RWPE1 (cell line): ENCODE measurements around the gene XIST.
"Not testable (repeated sequence)": the region's sequence is repeated elsewhere in the genome, so short reads cannot be mapped to it uniquely, and the experiment has no call there.

Experiments
- CTCF ChIA-PET: fragments of 350-600 bp; sonication (Branson Sonifier 250); formaldehyde crosslinking; extraction: SDS; loops from one replicate; lab custom pipeline; 2021; lab: Yijun Ruan, JAX
- POLR2A ChIA-PET: fragments of 400-600 bp; formaldehyde crosslinking; extraction: SDS; loops from one replicate; lab custom pipeline; 2020; ENCODE audit warnings: antibody characterized with exemption; ENCODE audit not compliant: low non-redundant PET; lab: Yijun Ruan, JAX
- DNase-seq: peaks from one replicate; pipeline ENCODE4 v3.0.0; 2012; ENCODE audit warnings: low spot score
- H3K27ac ChIP-seq: fragments of 450-650 bp; 2 replicates; pipeline ENCODE4 v1.5.1; 2017
- TF ChIP-seq, protein P1 (sequence below): fragments of 450-650 bp; conservative IDR thresholded peaks from 2 replicates; pipeline ENCODE4 v1.5.1; 2017; ENCODE audit warnings: low read depth, mild to moderate bottlenecking

The XIST gene

DNA sequence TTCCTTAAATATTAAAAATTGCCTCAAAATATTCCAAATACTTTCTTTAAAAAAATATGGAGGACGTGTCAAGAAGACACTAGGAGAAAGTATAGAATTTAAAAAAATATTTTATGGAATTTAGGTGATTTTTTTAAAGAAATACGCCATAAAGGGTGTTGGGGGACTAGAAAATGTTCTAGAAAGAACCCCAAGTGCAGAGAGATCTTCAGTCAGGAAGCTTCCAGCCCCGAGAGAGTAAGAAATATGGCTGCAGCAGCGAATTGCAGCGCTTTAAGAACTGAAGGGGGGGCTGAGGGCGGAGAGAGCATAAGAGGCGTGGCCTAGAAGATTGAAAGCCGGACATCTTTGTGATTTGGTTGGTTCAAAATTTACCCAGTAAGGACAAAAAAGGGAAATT, at the start of gene XIST:
XIST (minus strand) TSS at position 248 of the 400 bp plus-strand sequence.
- CTCF ChIA-PET = no interaction called here
- POLR2A ChIA-PET = no interaction called here
- DNase-seq = no peak
- H3K27ac ChIP-seq = no peak within 1 kb of the TSS
- TF ChIP-seq, protein P1, sequence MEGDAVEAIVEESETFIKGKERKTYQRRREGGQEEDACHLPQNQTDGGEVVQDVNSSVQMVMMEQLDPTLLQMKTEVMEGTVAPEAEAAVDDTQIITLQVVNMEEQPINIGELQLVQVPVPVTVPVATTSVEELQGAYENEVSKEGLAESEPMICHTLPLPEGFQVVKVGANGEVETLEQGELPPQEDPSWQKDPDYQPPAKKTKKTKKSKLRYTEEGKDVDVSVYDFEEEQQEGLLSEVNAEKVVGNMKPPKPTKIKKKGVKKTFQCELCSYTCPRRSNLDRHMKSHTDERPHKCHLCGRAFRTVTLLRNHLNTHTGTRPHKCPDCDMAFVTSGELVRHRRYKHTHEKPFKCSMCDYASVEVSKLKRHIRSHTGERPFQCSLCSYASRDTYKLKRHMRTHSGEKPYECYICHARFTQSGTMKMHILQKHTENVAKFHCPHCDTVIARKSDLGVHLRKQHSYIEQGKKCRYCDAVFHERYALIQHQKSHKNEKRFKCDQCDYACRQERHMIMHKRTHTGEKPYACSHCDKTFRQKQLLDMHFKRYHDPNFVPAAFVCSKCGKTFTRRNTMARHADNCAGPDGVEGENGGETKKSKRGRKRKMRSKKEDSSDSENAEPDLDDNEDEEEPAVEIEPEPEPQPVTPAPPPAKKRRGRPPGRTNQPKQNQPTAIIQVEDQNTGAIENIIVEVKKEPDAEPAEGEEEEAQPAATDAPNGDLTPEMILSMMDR = no peak

DNA sequence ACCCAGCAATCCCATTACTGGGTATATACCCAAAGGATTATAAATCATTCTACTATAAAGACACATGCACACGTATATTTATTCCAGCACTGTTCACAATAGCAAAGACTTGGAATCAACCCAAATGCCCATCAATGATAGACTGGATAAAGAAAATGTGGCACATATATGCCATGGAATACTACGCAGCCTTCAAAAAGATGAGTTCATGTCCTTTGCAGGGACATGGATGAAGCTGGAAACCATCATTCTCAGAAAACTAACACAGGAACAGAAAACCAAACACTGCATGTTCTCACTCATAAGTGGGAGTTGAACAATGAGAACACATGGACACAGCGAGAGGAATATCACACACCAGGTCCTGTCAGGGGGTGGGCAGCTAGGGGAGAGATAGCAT, 45.8 kb upstream of the XIST start:
- H3K27ac ChIP-seq, CTCF ChIA-PET, POLR2A ChIA-PET, DNase-seq: not testable (repeated sequence)

DNA sequence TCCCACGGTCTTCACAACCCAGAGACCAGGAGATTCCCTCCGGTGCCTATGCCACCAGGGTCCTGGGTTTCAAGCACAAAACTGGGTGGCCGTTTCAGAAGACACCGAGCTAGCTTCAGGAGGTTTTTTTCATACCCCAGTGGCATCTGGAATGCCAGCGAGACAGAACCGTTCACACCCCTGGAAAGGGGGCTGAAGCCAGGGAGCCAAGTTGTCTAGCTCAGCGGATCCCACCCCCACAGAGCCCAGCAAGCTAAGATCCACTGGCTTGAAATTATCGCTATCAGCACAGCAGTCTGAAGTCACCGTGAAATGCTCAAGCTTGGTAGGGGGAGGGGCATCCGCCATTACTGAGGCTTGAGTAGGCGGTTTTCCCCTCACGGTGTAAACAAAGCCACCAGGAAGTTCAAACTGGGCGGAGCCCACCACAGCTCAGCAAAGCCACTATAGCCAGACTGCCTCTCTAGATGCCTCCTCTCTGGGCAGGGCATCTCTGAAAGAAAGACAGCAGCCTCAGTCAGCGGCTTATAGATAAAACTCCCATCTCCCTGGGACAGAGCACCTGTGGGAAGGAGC, 40.1 kb upstream of the XIST start:
- POLR2A ChIA-PET, DNase-seq, H3K27ac ChIP-seq, CTCF ChIA-PET: not testable (repeated sequence)

DNA sequence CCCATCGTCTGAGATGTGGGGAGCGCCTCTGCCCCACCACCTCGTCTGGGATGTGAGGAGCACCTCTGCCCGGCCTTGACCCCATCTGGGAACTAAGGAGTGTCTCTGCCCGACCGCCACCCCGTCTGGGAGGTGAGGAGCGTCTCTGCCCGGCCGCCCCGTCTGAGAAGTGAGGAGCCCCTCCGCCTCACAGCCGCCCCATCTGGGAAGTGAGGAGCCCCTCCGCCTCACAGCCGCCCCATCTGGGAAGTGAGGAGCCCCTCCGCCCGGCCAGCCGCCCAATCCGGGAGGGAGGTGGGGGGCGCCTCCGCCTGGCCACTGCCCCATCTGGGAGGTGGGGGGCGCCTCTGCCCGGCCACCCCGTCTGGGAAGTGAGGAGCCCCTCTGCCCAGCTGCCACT, 29.7 kb upstream of the XIST start:
- POLR2A ChIA-PET, DNase-seq, CTCF ChIA-PET, H3K27ac ChIP-seq: not testable (repeated sequence)

DNA sequence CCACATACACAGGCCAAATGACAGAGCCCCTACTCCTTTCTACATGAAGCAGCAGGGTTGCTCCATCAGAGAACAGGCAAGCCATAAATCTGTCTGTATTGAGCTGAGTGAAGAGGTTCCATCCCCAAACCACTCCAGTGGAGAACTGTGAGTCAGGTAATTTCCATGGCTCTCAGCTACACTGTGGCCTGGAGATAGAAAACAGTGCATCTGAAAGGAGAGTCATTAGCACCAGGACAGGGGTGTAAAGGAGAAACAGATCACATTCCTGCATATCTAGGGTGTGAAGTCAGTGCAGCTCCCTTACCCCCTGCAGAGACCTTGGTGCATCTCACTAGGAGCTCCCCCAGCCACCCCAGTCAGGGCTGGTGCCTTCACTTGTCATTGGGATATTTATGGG, 25.2 kb upstream of the XIST start:
- H3K27ac ChIP-seq = peak overlapping the region; percentile 71
- ChIA-PET CTCF (no interaction called here), POLR2A (no interaction called here)
- TF ChIP-seq, protein P1 = no peak
- no peak for DNase-seq

DNA sequence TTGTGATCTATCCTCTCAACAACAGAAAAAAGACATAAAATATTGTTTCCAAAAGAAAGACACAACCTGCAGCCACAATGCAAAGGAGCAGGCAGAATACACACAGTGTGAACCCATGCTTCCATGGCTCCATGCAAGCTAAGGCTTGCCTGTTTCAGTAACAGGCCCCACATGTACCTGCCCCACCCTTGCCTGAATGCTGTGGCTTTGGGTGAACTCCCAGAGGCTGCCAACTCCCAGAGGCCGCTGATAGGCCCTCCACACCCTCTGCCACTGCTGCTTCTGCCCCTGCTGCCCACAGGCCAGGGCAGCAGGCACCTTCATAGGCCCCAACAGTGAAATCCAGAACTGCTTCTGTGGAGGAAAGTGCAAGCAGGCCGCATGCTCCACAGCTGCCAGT, 24.4 kb upstream of the XIST start:
- peak; percentile 26 for DNase-seq
- ChIA-PET CTCF (no interaction called here), POLR2A (no interaction called here)
- H3K27ac ChIP-seq = peak overlapping the region; percentile 71
- TF ChIP-seq, protein P1 = no peak

DNA sequence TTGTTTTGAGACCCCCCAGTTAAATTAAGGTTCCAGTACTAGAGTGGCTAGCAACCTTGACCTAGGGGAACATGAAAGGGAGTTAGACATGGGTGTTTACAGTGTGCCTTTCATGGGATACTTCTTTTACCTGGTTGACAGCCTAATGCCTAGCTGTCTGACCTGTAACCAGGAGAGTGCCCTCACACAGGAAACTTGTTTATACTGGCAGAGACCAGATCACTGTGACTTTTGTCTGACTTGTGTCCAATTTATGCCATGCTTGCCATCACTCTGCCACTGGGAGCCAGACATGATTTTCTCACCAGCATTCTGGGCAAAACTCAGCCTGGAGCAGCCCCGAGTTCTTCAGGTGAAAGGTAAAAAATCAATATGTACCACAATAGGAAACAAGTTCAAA, 16.4 kb upstream of the XIST start:
- DNase-seq = no peak
- H3K27ac ChIP-seq = no peak overlapping the region
- TF ChIP-seq, protein P1 = no peak
- CTCF ChIA-PET = no interaction called here
- POLR2A ChIA-PET = no interaction called here

DNA sequence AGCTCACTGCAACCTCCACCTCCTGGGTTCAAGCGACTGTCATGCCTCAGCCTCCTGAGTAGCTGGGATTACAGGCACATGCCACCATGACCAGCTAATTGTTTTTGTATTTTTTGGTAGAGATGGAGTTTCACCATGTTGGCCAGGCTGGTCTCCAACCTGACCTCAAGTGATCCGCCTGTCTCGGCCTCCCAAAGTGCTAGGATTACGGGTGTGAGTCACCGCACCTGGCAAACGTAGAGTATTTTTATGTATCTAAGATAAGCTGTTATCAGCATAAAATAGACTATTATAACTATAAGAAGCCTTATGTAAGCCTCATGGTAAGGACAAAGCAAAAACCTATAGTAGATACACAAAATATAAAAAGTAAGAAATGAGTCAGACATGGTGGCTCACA, 14.6 kb upstream of the XIST start:
- no peak for DNase-seq
- TF ChIP-seq, protein P1 = no peak
- ChIA-PET CTCF (no interaction called here), POLR2A (no interaction called here)
- H3K27ac ChIP-seq = no peak overlapping the region
